GM12892 (cell line): ENCODE results near the gene DND1.

ENCODE experiments used
- POLR2AphosphoS5 ChIP-seq: IDR thresholded peaks from 2 replicates; pipeline ENCODE4 v1.6.1; 2011; ENCODE audit warnings: low read depth, low read length, control low read depth
- TAF1 ChIP-seq: IDR thresholded peaks from 2 replicates; pipeline ENCODE4 v1.6.1; 2011; ENCODE audit warnings: low read depth, mild to moderate bottlenecking, control low read depth, low read length, borderline replicate concordance

- TF ChIP-seq TAF1 (no peak), POLR2AphosphoS5 (no peak)
Observed at GRCh38 chr5:140642718-140643117, 30.7 kb downstream of the DND1 start.
